ENCODE data around the gene CCND1. TPM values are rescaled to one million over a fixed set of nuclear protein-coding genes. Genes with fewer than 3 reads are reported as not detected.

CCND1 gene
- total RNA-seq, 1 donor from 2014 or later: 533 TPM

DNA sequence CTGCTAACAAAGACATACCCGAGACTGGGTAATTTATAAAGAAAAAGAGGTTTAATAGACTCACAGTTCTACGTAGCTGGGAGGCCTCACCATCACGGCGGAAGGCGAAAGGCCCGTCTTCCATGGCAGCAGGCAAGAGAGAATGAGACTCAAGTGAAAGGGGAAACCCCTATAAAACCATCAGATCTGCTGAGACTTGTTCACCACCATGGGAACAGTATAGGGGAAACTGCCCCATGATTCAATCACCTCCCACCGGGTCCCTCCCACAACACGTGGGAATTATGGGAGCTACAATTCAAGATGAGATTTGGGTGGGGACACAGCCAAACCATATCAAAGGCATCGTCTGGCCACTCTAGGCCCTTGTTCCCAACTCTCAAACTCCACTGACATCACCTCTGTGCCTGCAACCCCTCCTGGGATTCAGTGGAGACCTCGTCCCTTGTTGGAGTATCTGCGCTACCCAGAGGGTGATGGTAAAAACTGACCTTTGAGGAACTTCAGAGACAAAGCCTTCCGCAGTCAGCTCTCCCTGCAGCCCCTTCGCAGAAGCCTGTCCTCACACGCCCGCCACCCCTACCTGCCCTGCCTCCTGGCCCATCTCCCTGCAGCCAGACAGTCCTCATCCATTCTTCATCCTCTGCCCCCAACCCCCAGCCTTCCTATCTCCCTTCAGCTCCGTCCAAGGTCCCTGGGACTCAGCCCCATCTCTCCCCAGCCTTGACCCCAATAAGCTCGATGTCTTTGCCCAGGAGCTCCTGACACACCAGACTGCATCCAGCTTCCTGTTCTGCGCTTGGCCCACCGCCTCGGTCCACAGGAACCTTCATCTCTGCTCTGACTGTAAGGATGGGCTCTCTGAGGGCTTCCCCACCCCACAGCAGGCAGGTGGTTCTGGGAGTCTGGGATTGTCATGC is 15.8 kb downstream of the CCND1 start:
- TF ChIP-seq, protein P1, sequence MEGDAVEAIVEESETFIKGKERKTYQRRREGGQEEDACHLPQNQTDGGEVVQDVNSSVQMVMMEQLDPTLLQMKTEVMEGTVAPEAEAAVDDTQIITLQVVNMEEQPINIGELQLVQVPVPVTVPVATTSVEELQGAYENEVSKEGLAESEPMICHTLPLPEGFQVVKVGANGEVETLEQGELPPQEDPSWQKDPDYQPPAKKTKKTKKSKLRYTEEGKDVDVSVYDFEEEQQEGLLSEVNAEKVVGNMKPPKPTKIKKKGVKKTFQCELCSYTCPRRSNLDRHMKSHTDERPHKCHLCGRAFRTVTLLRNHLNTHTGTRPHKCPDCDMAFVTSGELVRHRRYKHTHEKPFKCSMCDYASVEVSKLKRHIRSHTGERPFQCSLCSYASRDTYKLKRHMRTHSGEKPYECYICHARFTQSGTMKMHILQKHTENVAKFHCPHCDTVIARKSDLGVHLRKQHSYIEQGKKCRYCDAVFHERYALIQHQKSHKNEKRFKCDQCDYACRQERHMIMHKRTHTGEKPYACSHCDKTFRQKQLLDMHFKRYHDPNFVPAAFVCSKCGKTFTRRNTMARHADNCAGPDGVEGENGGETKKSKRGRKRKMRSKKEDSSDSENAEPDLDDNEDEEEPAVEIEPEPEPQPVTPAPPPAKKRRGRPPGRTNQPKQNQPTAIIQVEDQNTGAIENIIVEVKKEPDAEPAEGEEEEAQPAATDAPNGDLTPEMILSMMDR (conservative IDR thresholded peaks at IDR 0.05; ENCODE audit: low read depth, low read length): no peak
- no peak overlapping the region for H3K4me3 ChIP-seq (ENCODE audit: low read depth, low read length)
- DNase-seq (ENCODE audit: low read depth): no peak

DNA sequence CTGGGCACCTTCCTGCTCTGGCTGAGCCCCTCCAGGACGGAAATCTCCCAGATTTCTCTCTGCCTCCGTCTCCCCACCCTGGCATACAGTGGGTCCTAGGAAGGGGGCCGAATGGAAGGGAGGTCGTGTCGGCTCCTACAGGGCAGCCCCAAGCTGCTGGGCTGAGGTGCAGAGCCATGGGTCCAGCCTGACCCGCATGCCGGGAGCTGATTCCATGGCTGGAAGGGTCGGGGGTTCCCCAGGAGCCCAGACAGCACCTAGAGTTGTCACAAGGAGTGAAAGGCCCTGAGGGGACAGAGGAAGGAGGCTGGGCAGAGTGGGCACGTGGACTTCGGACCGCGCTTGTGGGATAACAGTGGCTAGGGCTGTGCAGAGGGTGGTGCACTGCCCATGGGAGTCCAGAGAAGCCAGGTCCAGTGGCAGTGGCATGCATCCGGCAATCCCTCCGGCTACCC is 16.5 kb downstream of the CCND1 start:
- no peak overlapping the region for H3K4me3 ChIP-seq (ENCODE audit: low read depth, low read length)
- TF ChIP-seq, protein P1 (conservative IDR thresholded peaks at IDR 0.05; ENCODE audit: low read depth, low read length): no peak
- DNase-seq (ENCODE audit: low read depth): no peak

DNA sequence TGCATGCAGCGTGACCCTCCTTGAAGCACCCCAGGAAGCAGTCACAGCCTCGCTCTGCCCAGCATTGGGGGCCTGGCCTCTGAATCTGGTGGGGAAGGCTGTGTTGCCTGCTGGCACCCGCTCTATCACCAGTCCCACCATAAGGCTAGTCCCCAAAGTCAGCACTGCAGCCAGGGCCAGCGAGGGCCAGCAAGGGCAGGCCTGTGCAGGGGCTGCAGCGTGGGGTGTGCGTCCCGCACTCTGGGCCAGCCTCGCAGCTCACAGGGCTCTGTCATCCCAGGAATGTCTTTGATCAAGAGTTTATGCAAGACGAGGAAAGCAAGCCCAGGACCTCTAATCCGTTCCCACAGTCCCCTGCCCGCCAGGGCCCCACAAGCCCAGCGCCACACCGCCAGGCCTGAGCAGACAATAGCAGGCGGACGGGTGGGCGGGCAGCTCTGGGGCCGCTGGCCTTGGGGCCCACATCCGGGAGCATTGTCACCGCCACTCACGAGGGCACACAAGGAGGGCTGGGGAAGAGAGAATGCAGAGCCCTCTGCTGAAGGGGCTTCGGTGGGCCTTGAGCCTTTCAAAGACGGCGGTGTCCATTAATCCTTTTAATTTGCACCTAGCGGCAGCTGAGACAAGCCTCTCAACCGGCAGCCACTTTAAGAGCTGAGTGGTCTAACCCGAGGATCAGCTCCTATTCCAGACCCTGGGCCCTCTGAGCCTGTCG is 17.1 kb downstream of the CCND1 start:
- DNase-seq (ENCODE audit: low read depth): no peak
- H3K4me3 ChIP-seq (ENCODE audit: low read depth, low read length): no peak overlapping the region
- TF ChIP-seq, protein P1 (conservative IDR thresholded peaks at IDR 0.05; ENCODE audit: low read depth, low read length): no peak

GRCh38 chr11:69658626-69659450 is 17.9 kb downstream of the CCND1 start:
- no peak for DNase-seq (ENCODE audit: low read depth)
- TF ChIP-seq, protein P1 (conservative IDR thresholded peaks at IDR 0.05; ENCODE audit: low read depth, low read length): no peak
- H3K4me3 ChIP-seq (ENCODE audit: low read depth, low read length): no peak overlapping the region

DNA sequence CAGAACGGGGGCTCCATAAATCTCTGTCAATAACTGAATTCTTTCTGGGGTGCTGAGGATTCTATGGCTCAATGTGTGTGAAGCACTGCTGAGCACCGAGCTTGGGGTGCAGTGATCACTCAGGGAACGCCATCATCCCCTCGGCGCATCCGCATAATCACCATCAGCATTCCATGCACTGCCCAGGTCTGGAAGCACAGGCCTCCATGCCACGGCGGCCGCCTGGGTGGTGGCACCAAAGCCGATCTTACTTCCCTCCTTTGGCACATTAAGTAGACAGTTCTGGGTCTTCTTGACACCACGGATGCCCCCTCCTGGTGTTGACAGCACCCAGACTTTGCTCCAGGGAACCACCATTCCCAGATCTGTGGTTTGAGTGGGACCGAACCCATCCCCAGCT is 18.6 kb downstream of the CCND1 start:
- H3K4me3 ChIP-seq (ENCODE audit: low read depth, low read length): no peak overlapping the region
- DNase-seq (ENCODE audit: low read depth): no peak
- TF ChIP-seq, protein P1 (conservative IDR thresholded peaks at IDR 0.05; ENCODE audit: low read depth, low read length): no peak

GRCh38 chr11:69660001-69660500 is 19.1 kb downstream of the CCND1 start:
- TF ChIP-seq, protein P1 (conservative IDR thresholded peaks at IDR 0.05; ENCODE audit: low read depth, low read length): no peak
- DNase-seq (ENCODE audit: low read depth): no peak
- H3K4me3 ChIP-seq (ENCODE audit: low read depth, low read length): no peak overlapping the region

Data from epithelial cell of proximal tubule (primary cell).